Left cardiac atrium (tissue), 4 donors: ENCODE measurements around the gene B3GNT8. TPM values are rescaled to one million over a fixed set of nuclear protein-coding genes. Genes with fewer than 3 reads are reported as not detected.
A peak's percentile ranks its signal among the peaks of the same experiment; 100 is the strongest.
"Not testable (repeated sequence)": the region's sequence is repeated elsewhere in the genome, so short reads cannot be mapped to it uniquely, and the experiment has no call there.

Experiments
- ATAC-seq, 2 donors: fragments of 200-7000 bp; cut with Tn5 transposase; one replicate each; pipeline ENCODE4 v1.9.1; 2020; ENCODE audit warnings: mild to moderate bottlenecking in 2 of 2, moderate library complexity in 2 of 2
- DNase-seq: peaks from one replicate; pipeline ENCODE4 v3.0.0-alpha.2; 2020
- intact Hi-C, 2 donors: fragments of 100-400 bp; cut with DNase I; formaldehyde crosslinking; loops; one replicate each; pipeline versions ENCODE4 v1.14.1 to v1.15.1; 2022 to 2023
- total RNA-seq, 2 donors: library from RNA; stranded (reverse); fragmentation: NEBNext Ultra II Directional; extraction: Animal tissue kit (Norgen Biotek cat#: 25700); gene quantifications; one replicate each; pipeline ENCODE4 v1.2.1, GENCODE V29; 2021
- donor health status: DM: no; HTN: yes; CAD: no.
- donor health status: DM: no; HTN: yes; CAD: no; lungs with severe emphysema.
- donor health status: DM: yes; HTN: yes; CAD: no.
- donor health status: Dilated cardiomyopathy.

B3GNT8 gene
- total RNA-seq, 2 donors from 2014 or later, result 1.4 to 3.2 TPM

DNA sequence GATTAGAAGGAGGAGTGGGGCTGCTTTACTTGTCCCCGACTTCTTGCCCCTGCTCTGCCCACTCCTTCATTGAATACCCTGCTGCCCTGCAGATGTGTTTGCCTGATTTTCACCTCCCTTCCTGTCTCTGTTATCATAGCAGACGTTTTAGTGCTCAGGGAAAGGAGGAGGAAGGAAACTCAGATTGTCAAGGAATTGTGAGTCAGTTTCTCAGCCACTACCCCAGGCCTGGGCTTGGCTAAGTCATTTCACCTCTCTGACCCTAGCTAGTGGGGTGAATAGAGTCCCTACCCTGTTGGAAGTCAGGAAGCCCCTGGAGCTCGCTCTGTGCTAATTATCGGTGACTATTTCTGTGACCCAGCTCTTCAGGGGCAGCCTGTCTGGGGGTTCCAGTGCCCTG, 25.7 kb downstream of the B3GNT8 start:
- no peak for ATAC-seq
- DNase-seq, result no peak
- intact Hi-C loops, result no loop called here

DNA sequence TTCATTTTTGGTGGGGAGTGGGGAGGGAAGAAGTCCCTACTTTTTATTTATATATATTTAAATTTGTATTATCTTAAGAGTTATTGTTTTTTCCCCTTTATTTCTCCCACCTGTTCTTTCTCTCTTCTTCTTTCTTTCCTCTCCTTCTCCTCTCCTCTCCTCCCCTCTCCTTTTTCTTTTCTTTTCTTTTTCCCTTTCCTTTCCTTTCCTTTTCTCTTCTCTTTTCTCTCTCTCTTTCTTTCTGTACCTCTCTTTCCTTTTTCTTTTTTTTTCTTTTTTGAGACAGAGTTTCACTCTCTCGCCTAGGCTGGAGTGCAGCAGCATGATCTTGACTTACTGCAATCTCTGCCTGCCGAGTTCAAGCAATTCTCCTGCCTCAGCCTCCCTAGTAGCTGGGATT, 27.6 kb downstream of the B3GNT8 start:
- DNase-seq (no peak), ATAC-seq (no peak)
- intact Hi-C loops, result loop anchor here in 1 of 2 donors (5.0 kb wide), 1 partner anchor 38 kb away; the partner anchor contains the start of gene DMAC2

DNA sequence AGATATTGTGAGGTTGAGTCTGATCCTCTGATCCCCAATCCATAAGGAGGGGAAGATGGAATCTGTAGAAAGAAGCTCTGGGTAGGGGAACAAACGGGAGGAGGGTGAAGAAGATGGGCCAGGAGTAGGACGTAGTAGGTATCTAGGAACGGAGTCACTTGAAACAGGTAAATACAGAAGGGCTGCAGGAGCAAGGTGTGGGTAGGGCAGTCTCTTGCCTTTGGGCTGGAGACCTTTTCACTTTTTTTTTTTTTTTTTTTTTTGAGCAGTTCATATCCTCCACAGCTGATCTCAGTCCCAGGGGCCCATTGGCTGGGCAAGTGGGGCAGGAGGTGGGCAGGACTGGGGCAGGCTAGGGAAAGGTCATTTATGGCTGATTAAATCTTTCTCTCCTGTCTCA, 28.1 kb downstream of the B3GNT8 start:
- DNase-seq, result no peak
- no peak for ATAC-seq
- intact Hi-C loops, result loop anchor here in 1 of 2 donors (5.0 kb wide), 1 partner anchor 38 kb away; the partner anchor contains the start of gene DMAC2

DNA sequence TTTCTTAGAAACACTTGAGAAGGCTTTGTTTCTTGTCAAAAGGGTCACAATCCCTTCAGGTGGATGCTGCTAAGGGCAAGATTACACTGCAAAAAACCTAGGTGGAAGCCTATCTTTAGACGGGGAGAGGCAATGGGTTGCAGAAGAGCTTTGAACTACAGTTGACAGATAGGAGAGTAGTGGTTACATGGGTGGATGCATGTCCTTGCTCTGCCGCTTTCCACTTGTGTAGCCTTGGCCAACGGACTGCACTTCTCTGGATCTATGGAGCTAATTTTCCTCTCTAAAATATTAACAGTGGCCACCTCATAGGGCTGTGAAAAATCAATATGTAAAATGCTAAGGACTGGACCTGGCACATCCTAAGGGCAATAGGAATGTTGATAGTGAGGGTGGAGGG, 28.6 kb downstream of the B3GNT8 start:
- ATAC-seq, result no peak
- intact Hi-C loops, result loop anchor here in 1 of 2 donors (5.0 kb wide), 1 partner anchor 39 kb away; the partner anchor contains the start of gene DMAC2
- DNase-seq, result no peak

DNA sequence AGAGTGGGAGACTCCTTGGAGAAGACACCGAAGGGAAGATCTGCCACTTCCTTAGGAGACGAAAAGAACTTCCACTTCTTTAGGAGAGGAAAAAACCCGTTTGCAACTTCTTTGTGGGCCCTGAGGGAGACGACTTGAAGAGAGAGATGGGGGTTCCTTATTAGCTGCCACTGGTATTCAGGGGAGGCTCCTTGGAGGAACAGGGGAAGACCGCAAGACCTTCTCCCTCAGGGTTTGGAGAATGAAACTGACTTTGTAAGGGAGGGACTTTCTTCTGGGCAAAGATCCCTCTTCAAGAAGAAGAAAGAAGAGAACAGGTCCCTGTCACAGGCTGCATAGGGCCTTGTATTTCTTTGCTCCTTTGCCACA, 29.1 kb downstream of the B3GNT8 start:
- intact Hi-C loops, result loop anchor here in 1 of 2 donors (5.0 kb wide), 1 partner anchor 39 kb away; the partner anchor contains the start of gene DMAC2
- no peak for ATAC-seq
- DNase-seq, result no peak

DNA sequence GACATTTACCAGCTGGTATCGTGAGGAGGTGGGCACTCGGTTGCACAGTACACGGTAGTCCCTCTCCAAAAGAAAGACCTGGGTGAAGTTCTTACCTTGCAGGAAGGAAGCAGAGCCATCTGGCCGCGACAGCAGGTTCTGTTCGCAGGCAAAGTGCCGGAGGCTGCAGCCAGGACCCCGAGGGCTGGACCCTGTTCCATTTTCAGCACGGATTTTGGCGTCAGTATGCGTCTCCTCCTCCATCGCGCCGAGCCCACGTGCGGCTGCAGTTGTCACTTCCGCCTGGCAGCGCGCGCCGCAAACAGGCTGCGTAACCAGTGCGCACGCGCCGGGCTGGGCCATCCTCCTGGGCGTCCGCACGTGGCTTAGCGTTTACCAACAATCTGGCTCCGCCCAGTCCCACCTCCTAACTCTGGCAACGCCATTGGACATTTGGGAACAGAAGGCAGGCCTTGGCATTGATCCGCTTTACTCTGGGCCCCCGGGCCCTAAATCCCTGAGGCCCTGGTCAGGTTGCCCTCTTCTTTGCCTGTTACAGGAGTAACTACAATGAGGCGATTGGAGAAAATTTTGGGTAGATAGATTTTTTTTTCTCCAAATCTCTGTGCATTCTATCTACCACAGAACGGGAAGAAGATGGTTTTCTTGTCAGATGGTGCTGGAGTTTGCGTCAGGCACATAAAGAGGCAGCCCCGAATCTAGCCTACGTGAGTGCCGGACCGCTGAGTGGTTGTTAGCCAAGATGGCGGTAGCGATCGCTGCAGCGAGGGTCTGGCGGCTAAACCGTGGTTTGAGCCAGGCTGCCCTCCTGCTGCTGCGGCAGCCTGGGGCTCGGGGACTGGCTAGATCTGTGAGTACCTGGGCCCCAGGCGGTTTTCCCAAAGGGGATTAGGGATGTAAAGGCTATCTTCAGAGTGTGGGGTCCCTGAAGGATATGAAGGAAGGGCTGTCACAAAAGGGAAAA, 29.8 kb downstream of the B3GNT8 start, which contains the start of the genes BCKDHA and EXOSC5:
Gene BCKDHA, plus strand, starts transcription at position 733 of the 964 bp plus-strand sequence. Its CDS starts 10 bp downstream, at position 743.
Gene EXOSC5, minus strand, starts transcription at position 274 of the 964 bp plus-strand sequence. Its CDS starts 31 bp downstream, at position 243.
- ATAC-seq (peak; percentile 99), DNase-seq (peak; percentile 100)
- intact Hi-C loops, result loop anchor here in 1 of 2 donors (5.0 kb wide), 1 partner anchor 40 kb away; the partner anchor contains the start of gene DMAC2

DNA sequence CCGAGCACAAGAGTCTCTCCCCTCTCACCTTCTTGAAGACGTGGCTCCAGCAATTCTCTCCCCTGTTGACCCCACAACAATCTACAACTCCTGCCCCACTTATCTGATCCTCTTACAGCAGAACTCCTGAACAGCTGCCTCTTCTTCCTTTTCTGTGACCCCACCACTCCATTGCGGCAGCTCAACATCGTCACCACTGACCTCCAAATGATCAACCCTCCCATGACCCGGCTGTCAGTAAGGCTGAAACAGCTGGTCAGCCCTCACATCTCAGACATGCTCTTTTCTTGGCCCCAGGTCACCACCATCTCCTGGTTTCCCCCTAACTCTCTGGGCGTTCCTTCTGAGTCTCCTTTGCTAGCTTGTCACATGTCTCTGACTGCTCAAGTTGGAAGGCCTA, 31.8 kb downstream of the B3GNT8 start:
- intact Hi-C loops, result loop anchor here in 1 of 2 donors (5.0 kb wide), 1 partner anchor 42 kb away; the partner anchor contains the start of gene DMAC2
- DNase-seq (no peak), ATAC-seq (no peak)

DNA sequence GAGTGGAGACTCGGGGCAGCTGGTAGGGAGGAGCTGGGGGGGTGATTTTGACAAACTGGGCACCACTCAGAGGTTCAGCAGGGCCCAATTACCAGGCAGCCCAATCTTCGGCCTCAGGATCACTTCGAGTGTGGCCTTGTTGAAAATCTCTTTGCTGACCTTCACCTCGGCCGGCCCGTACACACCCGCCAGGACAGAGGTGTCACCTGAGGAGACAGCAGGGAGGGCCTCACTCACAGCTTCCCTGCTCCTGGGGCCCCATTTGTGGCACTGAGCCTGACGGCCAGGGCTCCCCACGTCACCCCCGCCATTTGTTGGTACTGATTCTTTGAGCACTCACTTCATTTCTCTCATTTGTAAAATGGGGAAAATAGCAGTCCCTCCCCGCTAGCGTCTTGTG, 34.4 kb downstream of the B3GNT8 start:
- ATAC-seq, result no peak
- DNase-seq, result no peak
- intact Hi-C loops, result no loop called here

DNA sequence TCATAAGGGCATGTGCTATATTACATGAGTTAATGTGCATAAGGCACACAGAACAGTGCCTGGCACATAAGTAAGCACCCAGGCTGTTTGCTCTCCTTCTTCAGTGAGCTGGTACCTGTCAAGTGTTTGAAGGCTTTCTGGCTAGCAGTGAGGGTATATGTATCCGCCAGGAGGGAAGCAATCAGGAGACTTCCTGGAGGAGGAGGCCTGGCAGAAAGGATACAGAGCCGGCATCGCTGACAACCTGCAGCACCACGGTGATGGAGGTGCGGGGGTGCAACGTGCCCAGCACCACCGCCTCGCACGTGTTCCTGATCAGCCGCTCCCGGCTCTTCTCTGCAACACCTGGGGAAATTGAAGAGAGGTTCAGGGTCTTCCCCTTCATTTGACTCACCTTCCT, 35.6 kb downstream of the B3GNT8 start:
- no peak for DNase-seq
- no peak for ATAC-seq
- intact Hi-C loops, result no loop called here

DNA sequence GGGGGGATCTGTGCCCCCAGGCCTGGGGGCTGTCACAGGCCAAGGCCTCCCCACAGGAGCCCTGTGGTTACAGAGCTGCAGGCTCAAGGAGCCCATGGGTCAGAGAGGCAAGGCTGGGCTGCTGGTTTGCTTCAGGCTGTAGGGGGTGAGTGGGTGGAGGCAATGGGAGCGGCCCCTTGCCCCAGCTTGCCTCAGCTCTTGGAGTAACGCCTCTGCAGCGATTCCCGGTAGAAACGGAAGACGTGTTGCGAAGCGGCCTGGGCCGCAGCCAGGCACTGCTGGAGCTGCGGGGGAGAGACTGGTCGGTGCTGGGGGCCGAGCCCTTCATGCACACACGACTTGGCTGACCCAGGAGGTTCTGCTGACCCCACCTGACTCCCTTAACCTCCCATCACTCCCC, 40.7 kb downstream of the B3GNT8 start:
- peak; percentile 42 for DNase-seq
- ATAC-seq, result peak; percentile 64 to 76
- intact Hi-C loops, result no loop called here

DNA sequence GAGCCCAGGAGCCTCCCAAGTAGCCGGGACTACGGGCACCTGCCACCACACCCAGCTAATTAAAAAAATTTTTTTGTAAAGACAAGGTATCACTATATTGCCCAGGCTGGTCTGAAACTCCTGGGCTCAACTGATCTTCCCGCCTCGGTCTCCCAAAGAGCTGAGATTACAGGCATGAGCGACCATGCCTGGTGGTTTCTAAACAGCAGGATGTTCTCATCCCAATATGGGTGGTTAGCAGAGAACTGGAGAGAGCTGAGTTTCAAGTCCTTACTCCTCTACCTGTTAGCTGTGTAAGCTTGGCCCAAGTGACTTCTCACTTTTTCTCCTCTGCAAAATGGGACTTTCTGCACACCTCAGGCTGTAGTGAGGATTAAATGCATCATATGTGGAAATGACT, 42.8 kb downstream of the B3GNT8 start:
- ATAC-seq (no peak), DNase-seq (no peak)
- intact Hi-C loops, result no loop called here

DNA sequence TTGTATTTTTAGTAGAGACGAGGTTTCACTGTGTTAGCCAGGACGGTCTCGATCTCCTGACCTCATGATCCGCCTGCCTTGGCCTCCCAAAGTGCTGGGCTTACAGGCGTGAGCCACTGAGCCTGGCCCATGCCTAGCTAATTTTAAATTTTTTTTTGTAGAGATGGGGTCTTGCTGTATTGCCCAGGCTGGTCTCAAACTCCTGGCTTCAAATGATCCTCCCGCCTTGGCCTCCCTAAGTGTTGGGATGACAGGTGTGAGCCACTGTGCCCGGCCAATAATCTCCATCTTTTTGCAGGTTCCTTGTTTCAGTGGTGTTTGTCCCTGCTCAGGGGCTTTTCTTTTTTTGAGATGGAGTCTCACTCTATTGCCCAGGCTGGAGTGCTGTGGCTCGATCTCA, 45.6 kb downstream of the B3GNT8 start:
- ATAC-seq, intact Hi-C loops, DNase-seq: not testable (repeated sequence)

DNA sequence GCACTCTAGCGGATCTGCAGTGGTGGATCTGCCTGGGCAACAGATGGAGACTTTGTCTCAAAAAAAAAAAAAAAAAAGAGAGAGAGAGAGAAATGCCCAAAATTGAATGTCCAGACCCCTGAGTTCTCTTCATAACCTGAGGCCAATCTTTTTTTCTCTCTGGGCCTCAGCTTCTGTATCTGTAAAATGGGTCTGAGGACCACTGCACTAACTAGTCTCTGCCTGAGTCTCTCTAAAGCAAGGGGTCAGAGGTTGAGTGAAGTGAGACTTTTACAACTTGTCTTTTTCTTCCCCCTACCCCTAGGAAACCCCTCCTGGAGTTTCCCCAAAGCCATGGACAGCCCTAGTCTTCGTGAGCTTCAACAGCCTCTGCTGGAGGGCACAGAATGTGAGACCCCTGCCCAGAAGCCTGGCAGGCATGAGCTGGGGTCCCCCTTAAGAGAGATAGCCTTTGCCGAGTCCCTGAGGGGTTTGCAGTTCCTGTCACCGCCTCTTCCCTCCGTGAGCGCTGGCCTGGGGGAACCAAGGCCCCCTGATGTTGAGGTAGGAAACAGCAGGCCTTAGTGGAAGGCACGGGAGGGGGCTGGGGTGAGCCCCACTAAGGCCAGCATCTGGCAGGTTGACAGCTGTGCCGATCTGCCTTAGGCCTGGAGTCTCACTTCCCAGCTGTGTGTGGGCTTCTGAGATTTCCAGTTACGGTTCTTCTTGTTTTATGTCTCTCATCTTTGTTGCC, 49.0 kb downstream of the B3GNT8 start:
- no peak for DNase-seq
- intact Hi-C loops, result no loop called here
- no peak for ATAC-seq

DNA sequence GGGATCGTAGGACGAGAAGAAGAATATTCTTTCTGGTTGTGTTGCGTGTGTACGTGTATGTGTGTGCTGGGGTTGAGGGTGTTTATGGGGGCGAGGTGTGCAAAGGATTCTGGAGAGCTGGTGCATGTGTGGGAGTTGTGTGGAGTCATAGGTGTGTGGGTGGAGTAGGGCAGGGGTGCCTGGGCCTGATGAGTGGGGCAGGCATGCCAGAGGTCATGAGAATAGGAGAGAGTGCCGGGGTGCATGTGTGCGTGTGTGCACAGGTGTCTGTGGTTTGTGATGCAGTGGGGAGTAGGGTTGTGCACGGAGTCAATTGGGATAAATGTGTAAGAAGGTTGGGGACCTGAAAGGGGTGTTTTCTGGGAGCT, 50.2 kb downstream of the B3GNT8 start:
- DNase-seq, result no peak
- intact Hi-C loops, result no loop called here
- peak in 1 of 2 donors; percentile 10 for ATAC-seq

DNA sequence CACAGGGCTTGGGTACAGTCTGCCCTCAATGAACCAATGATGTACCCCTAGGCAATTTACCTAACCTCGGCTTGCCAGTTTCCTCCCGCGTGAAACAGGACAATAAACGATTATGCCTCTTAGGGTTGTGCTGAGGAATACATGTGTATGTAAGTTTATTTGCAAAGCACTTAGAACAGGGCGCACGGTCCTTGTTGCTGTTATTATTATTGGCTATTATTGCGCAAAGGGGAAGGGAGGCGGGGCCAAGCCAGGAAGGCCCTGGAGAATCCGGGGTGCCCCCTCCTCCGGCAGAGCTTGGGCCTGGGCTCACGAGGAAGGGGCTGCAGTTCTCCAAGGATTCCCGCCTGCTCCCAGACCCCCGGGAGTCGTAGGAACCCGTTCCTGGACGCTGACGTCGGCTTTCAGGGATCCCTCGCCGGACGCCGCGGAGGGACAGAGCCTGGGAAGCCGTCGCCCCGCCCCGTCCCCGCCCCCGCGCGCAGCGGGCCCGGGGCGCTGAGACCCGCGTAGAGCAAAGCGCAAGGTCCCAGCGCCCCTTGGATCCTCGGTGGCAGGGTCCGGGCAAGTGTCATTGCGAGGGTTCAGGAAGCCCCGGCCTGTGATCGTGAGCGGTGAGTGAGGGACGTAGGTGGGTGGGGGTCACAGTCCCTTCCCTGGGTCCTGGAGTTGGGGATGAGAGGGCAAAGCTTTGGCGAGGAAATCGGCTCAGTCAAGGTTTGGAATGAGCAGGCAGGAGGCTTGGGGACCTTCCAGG, 50.8 kb downstream of the B3GNT8 start, which contains the start of gene TMEM91:
Gene TMEM91, plus strand, starts transcription at position 293 of the 757 bp plus-strand sequence. CDS start 1,777 bp downstream, outside the sequence.
- ATAC-seq (peak; percentile 54), DNase-seq (peak; percentile 53)
- intact Hi-C loops, result no loop called here
